Measurements from ENCODE around the gene SLC16A10.

SLC16A10 gene

DNA sequence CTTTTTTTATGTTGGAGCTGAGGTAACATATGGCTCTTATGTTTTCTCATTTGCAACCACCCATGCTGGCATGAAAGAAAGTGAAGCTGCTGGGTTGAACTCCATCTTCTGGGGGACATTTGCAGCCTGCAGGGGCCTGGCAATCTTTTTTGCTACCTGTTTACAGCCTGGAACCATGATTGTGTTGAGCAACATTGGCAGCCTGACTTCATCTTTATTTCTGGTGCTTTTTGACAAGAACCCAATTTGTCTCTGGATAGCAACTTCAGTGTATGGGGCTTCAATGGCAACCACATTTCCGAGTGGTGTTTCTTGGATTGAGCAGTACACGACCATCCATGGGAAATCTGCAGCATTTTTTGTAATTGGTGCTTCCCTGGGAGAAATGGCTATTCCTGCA, 179.0 kb downstream of the SLC16A10 start:
- DNase-seq: no peak

DNA sequence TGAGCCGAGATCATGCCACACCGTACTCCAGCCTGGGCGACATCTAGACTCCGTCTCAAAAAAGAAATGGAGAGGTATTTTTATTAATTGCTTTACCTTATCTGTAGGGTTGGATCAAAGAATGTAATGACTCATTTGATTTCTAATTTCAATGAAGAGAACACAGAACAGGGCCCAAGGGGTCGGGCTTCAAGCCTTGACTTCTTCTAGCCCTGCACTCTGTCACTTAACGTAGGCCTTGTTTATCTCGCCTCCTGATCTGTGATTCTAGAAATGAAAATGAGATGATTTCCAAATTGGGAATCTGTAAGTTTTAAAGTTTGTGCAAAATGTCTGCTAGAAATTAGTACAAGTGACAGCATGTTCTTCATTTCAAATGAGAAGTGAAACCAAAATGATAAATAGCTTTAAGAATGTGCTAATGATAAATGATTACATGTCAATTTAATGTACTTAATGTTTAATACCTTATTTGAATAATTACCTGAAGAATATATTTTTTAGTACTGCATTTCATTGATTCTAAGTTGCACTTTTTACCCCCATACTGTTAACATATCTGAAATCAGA, 180.5 kb downstream of the SLC16A10 start:
- no peak for DNase-seq

GRCh38 chr6:111269401-111269970, 182.2 kb downstream of the SLC16A10 start:
- DNase-seq: no peak

DNA sequence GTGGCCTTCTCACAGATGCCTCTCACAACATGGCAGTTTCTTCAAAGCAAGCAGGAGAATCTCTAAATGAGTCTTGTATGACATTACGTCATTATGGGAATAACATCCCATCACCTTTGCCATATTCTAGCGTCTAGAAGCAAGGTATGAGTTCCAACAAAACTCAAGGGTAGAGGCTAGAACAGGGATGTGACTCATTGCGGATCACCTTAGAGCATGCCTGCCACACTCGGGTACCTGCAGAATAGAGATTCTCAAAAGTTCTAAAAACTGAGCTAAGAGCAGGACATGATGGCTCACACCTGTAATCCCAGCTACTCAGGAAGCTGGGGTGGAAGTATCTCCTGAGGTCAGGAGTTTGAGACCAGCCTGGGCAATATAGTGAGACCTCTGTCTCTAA, 182.8 kb downstream of the SLC16A10 start:
- DNase-seq: no peak

- DNase-seq: no peak
Observed at GRCh38 chr6:111274593-111275217, 187.4 kb downstream of the SLC16A10 start.

DNA sequence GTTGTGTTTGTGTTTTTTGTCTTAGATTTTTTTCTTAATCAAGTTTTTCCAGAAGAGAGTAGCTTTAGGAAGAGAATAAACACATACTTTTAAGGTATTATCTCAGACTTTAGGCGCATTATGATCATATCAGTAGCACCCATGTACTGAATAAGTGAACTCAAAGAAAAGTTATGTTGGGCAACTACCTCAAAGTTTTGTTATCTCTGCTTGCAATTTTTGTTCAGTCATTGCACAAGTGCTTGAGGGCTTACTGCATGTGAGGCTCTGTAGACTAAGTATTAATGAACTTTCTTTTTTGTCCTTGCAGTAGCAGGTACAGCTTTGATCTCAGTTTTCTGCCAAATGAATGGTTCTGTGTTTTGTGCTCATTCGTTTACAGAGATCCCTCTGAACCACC, 189.0 kb downstream of the SLC16A10 start:
- DNase-seq: no peak

- DNase-seq: no peak
Observed at GRCh38 chr6:111276736-111277135, 189.4 kb downstream of the SLC16A10 start.

- no peak for DNase-seq
Observed at GRCh38 chr6:111277819-111278218, 190.5 kb downstream of the SLC16A10 start.

DNA sequence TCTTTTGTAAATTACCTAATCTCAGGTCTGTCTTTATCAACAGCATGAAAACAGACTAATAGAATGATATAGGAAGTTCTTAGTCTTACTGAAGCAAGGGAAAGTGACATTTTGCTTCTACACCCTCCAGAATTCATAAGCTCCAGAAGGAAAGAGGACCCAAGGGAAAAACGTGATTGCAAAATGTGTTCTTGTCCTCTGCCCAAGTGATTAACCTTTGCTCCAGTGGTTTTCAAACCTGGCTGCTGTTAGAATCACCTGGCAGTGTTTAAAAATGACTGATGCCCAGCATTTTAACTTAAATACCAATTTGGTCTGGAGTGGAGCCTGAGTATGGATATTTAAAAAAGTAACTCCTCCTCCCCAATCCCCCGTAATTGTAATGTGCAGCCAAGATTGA, 191.4 kb downstream of the SLC16A10 start:
- DNase-seq: no peak

DNA sequence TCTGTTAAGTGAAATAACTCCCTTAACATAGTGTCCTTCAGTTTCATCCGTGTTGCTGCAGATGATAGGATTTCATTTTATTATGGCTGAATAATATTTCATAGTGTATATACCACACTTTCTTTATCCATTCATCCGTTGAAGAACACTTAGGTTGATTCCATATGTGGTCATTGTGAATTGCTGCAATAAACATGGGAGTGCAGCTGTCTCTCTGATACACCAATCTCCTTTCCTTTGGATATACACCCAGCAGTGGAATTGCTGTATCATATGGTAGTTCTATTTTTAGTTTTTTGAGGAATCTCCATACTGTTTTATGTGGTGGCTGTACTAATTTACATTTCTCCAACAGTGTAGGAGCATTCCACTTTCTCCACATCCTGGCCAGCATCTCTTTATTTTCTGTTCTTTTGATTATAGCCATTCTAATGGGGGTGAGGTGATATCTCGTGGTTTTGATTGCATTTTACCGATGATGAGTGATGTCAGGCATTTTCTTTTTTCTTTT, 193.2 kb downstream of the SLC16A10 start:
- DNase-seq: no peak

All from NCI-H1092 (cell line).